ENCODE data around the gene WDR18.

GRCh38 chr19:1038978-1039645, 55.0 kb downstream of the WDR18 start:
- TF ChIP-seq CTCF (IDR thresholded peaks at IDR 0.05): no peak
- no peak for TF ChIP-seq POLR2A (IDR thresholded peaks at IDR 0.05)

Data from thyroid gland (tissue), 4 donors.